Measurements from ENCODE around the gene MEIOSIN. TPM values are rescaled to one million over a fixed set of nuclear protein-coding genes. Genes with fewer than 3 reads are reported as not detected.

MEIOSIN gene
- polyA plus RNA-seq, 1 donor from 2014 or later: not detected

DNA sequence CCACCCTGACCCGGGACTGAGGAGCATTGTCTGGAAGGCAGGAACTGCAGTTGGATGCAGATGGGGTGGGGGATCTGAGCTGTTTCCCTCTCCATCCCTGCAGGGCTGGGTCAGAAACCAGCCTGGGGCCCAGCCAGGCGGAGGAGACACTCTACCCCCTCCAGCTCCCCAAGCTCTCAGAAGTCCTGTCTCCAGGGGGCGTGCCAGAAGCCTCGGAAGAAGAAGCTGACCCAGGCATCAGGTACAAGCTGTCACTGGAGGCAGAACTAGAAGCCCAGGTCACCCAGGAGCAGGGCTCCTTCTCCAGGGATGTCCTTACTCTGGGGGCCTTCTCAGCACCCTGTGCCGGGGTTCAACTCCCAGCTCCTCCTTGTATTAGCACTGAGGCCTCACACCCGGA, 20.3 kb downstream of the MEIOSIN start:
- no peak overlapping the region for H2AFZ ChIP-seq (ENCODE audit: low read depth, low read length)
- H4K20me1 ChIP-seq (ENCODE audit: insufficient read depth): no peaks in the 10 kb centered on the region
- H3K79me2 ChIP-seq (replicated peaks; ENCODE audit: insufficient read depth, low read length): no peaks in the 10 kb centered on the region
- no peak overlapping the region for H3K27ac ChIP-seq (ENCODE audit: low read length)
- H3K36me3 ChIP-seq (ENCODE audit: insufficient read depth, low read length): no peaks in the 10 kb centered on the region
- H3K4me2 ChIP-seq (ENCODE audit: low read length): no peak overlapping the region
- no peaks in the 10 kb centered on the region for H3K9me2 ChIP-seq (ENCODE audit: insufficient read depth, low read length)
- H3K27me3 ChIP-seq (ENCODE audit: insufficient read depth, low read depth, low read length): no peaks in the 10 kb centered on the region
- H3K4me3 ChIP-seq (ENCODE audit: low read length): no peak overlapping the region
- H3K9me3 ChIP-seq (ENCODE audit: low read length): no peaks in the 10 kb centered on the region
- TF ChIP-seq REST (IDR thresholded peaks at IDR 0.05; ENCODE audit: borderline replicate concordance) (no peak), TAF1 (IDR thresholded peaks at IDR 0.05; ENCODE audit: low read depth) (no peak), EP300 (conservative IDR thresholded peaks at IDR 0.05; ENCODE audit: poor library complexity, severe bottlenecking) (no peak), RAD21 (conservative IDR thresholded peaks at IDR 0.05) (no peak), EZH2 (IDR thresholded peaks at IDR 0.05; ENCODE audit: borderline replicate concordance, insufficient read depth, low read length, poor library complexity, severe bottlenecking) (no peak), POLR2AphosphoS5 (IDR thresholded peaks at IDR 0.05) (no peak), MXI1 (conservative IDR thresholded peaks at IDR 0.05; ENCODE audit: poor library complexity, severe bottlenecking) (no peak), SMC3 (conservative IDR thresholded peaks at IDR 0.05; ENCODE audit: poor library complexity) (no peak)
- TF ChIP-seq, protein P1, sequence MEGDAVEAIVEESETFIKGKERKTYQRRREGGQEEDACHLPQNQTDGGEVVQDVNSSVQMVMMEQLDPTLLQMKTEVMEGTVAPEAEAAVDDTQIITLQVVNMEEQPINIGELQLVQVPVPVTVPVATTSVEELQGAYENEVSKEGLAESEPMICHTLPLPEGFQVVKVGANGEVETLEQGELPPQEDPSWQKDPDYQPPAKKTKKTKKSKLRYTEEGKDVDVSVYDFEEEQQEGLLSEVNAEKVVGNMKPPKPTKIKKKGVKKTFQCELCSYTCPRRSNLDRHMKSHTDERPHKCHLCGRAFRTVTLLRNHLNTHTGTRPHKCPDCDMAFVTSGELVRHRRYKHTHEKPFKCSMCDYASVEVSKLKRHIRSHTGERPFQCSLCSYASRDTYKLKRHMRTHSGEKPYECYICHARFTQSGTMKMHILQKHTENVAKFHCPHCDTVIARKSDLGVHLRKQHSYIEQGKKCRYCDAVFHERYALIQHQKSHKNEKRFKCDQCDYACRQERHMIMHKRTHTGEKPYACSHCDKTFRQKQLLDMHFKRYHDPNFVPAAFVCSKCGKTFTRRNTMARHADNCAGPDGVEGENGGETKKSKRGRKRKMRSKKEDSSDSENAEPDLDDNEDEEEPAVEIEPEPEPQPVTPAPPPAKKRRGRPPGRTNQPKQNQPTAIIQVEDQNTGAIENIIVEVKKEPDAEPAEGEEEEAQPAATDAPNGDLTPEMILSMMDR (IDR thresholded peaks at IDR 0.05; ENCODE audit: poor library complexity, severe bottlenecking): no peak
- H3K9ac ChIP-seq (ENCODE audit: low read length): no peak overlapping the region
- no peaks in the 10 kb centered on the region for H3F3A ChIP-seq (ENCODE audit: insufficient read depth, low read length, poor library complexity, severe bottlenecking)

GRCh38 chr19:45754323-45754722, 21.1 kb downstream of the MEIOSIN start:
- no peak overlapping the region for H3K4me3 ChIP-seq (ENCODE audit: low read length)
- no peak overlapping the region for H2AFZ ChIP-seq (ENCODE audit: low read depth, low read length)
- H3K79me2 ChIP-seq (replicated peaks; ENCODE audit: insufficient read depth, low read length): no peaks in the 10 kb centered on the region
- no peaks in the 10 kb centered on the region for H3K27me3 ChIP-seq (ENCODE audit: insufficient read depth, low read depth, low read length)
- H3K36me3 ChIP-seq (ENCODE audit: insufficient read depth, low read length): no peaks in the 10 kb centered on the region
- no peaks in the 10 kb centered on the region for H3K9me2 ChIP-seq (ENCODE audit: insufficient read depth, low read length)
- H3K9me3 ChIP-seq (ENCODE audit: low read length): no peaks in the 10 kb centered on the region
- no peak overlapping the region for H3K4me2 ChIP-seq (ENCODE audit: low read length)
- H3K9ac ChIP-seq (ENCODE audit: low read length): no peak overlapping the region
- H3F3A ChIP-seq (ENCODE audit: insufficient read depth, low read length, poor library complexity, severe bottlenecking): no peaks in the 10 kb centered on the region
- H4K20me1 ChIP-seq (ENCODE audit: insufficient read depth): no peaks in the 10 kb centered on the region
- TF ChIP-seq, protein P1 (IDR thresholded peaks at IDR 0.05; ENCODE audit: poor library complexity, severe bottlenecking): no peak
- no peak for TF ChIP-seq EP300 (conservative IDR thresholded peaks at IDR 0.05; ENCODE audit: poor library complexity, severe bottlenecking)
- no peak for TF ChIP-seq RAD21 (conservative IDR thresholded peaks at IDR 0.05)
- no peak for TF ChIP-seq POLR2AphosphoS5 (IDR thresholded peaks at IDR 0.05)
- no peak for TF ChIP-seq REST (IDR thresholded peaks at IDR 0.05; ENCODE audit: borderline replicate concordance)
- no peak for TF ChIP-seq MXI1 (conservative IDR thresholded peaks at IDR 0.05; ENCODE audit: poor library complexity, severe bottlenecking)
- TF ChIP-seq EZH2 (IDR thresholded peaks at IDR 0.05; ENCODE audit: borderline replicate concordance, insufficient read depth, low read length, poor library complexity, severe bottlenecking): no peak
- no peak overlapping the region for H3K27ac ChIP-seq (ENCODE audit: low read length)
